ENCODE data around the gene COL6A1.
"Not testable (repeated sequence)": the region's sequence is repeated elsewhere in the genome, so short reads cannot be mapped to it uniquely, and the experiment has no call there.

The COL6A1 gene

GRCh38 chr21:45969921-45970673 is 11.5 kb upstream of the COL6A1 start:
- DNase-seq (ENCODE audit: low spot score): no peak

- DNase-seq (ENCODE audit: low spot score): peak; percentile 31
These were observed 10.6 kb upstream of the COL6A1 start for GRCh38 chr21:45970674-45971615.

GRCh38 chr21:45971616-45972352 is 9.8 kb upstream of the COL6A1 start:
- no peak for DNase-seq (ENCODE audit: low spot score)

GRCh38 chr21:45972353-45972715 is 9.2 kb upstream of the COL6A1 start:
- no peak for DNase-seq (ENCODE audit: low spot score)

- DNase-seq (ENCODE audit: low spot score): no peak
These were observed 8.7 kb upstream of the COL6A1 start for GRCh38 chr21:45972716-45973474.

- DNase-seq (ENCODE audit: low spot score): peak; percentile 19
These were observed 8.0 kb upstream of the COL6A1 start for GRCh38 chr21:45973475-45974072.

- DNase-seq (ENCODE audit: low spot score): no peak
These were observed 7.2 kb upstream of the COL6A1 start for GRCh38 chr21:45974073-45975019.

- DNase-seq (ENCODE audit: low spot score): no peak
These were observed 6.4 kb upstream of the COL6A1 start for GRCh38 chr21:45975020-45975666.

- DNase-seq (ENCODE audit: low spot score): not testable (repeated sequence)
These were observed 5.7 kb upstream of the COL6A1 start for GRCh38 chr21:45975667-45976409.

GRCh38 chr21:45976701-45977311 is 4.8 kb upstream of the COL6A1 start:
- DNase-seq (ENCODE audit: low spot score): no peak

- no peak for DNase-seq (ENCODE audit: low spot score)
These were observed 4.2 kb upstream of the COL6A1 start for GRCh38 chr21:45977396-45977795.

- no peak for DNase-seq (ENCODE audit: low spot score)
These were observed 2.4 kb upstream of the COL6A1 start for GRCh38 chr21:45979141-45979631.

GRCh38 chr21:45979651-45980050 is 1.9 kb upstream of the COL6A1 start:
- no peak for DNase-seq (ENCODE audit: low spot score)

- no peak for DNase-seq (ENCODE audit: low spot score)
These were observed 1.3 kb upstream of the COL6A1 start for GRCh38 chr21:45980271-45980670.

- DNase-seq (ENCODE audit: low spot score): no peak
These were observed 873 bp upstream of the COL6A1 start for GRCh38 chr21:45980697-45981096.

GRCh38 chr21:45982092-45982757 is 655 bp downstream of the COL6A1 start:
- no peak for DNase-seq (ENCODE audit: low spot score)

- DNase-seq (ENCODE audit: low spot score): no peak
These were observed 1.4 kb downstream of the COL6A1 start for GRCh38 chr21:45982758-45983648.
